Tibial nerve (tissue), 4 donors: ENCODE measurements around the gene TAF10. TPM values are rescaled to one million over a fixed set of nuclear protein-coding genes. Genes with fewer than 3 reads are reported as not detected.

Experiments used
- DNase-seq, 2 donors: peaks; one replicate each; pipeline ENCODE4 v3.0.0-alpha.2; 2019; ENCODE audit warnings: low spot score in 2 of 2
- H3K27ac ChIP-seq, 4 donors: fragments of 200-600 bp; sonication (generic) in 3 of 4; one replicate each; pipeline ENCODE4 v1.5.1; 2017 to 2019; ENCODE audit warnings: mild to moderate bottlenecking in 1 of 4
- H3K27me3 ChIP-seq, 2 donors: fragments of 200-600 bp; sonication (generic) in 1 of 2; one replicate each; pipeline versions ENCODE4 v1.5.1 to v1.6.0; 2017 to 2019
- H3K36me3 ChIP-seq, 3 donors: fragments of 200-600 bp; sonication (generic); one replicate each; pipeline ENCODE4 v1.5.1; 2018 to 2019
- H3K4me1 ChIP-seq, 4 donors: fragments of 200-600 bp; sonication (generic) in 3 of 4; one replicate each; pipeline ENCODE4 v1.5.1; 2017 to 2019
- H3K4me3 ChIP-seq, 4 donors: fragments of 200-600 bp; sonication (generic) in 3 of 4; one replicate each; pipeline ENCODE4 v1.5.1; 2017 to 2019; ENCODE audit warnings: mild to moderate bottlenecking in 1 of 4, moderate library complexity in 1 of 4
- H3K9me3 ChIP-seq, 4 donors: fragments of 200-600 bp; sonication (generic) in 3 of 4; one replicate each; pipeline ENCODE4 v1.5.1; 2017 to 2019
- CTCF ChIP-seq, 5 experiments: fragments of 200-600 bp in 3 of 5; fragments of 450-650 bp in 2 of 5; sonication (generic) in 3 of 5; IDR thresholded peaks; one replicate each; pipeline ENCODE4 v1.5.1; 2016 to 2019; ENCODE audit warnings: antibody characterized with exemption in 5 of 5, mild to moderate bottlenecking in 3 of 5, moderate library complexity in 2 of 5
- EP300 ChIP-seq, 2 donors: sonication (generic); formaldehyde crosslinking; IDR thresholded peaks; one replicate each; pipeline ENCODE4 v1.6.1; 2017; ENCODE audit warnings: antibody characterized with exemption in 2 of 2, mild to moderate bottlenecking in 1 of 2
- POLR2A ChIP-seq, 2 donors: fragments of 450-650 bp; IDR thresholded peaks; one replicate each; pipeline ENCODE4 v1.6.1; 2017; ENCODE audit warnings: antibody characterized with exemption in 2 of 2, mild to moderate bottlenecking in 2 of 2, moderate library complexity in 2 of 2
- WGBS, 2 donors: methylation state at CpG; one replicate each; pipeline ENCODE4 v1.1.5; 2018; 5-methylcytosine and 5-hydroxymethylcytosine counted together
- total RNA-seq, 4 donors: library from RNA; depleted of rRNA; stranded (reverse); fragments of >200 nt; gene quantifications; one replicate each; pipeline ENCODE4 v1.1.0, GENCODE V29; 2016

The TAF10 gene
- total RNA-seq, 4 donors from 2014 or later, result 148 to 235 (median 155) TPM

GRCh38 chr11:6608726-6609501 is 3.1 kb downstream of the TAF10 start:
- no peaks in the 10 kb centered on the region for H3K9me3 ChIP-seq
- DNase-seq, result no peak
- H3K27me3 ChIP-seq, result no peaks in the 10 kb centered on the region
- H3K36me3 ChIP-seq, result peaks cover 7 to 42% (median 22%) of the 10 kb centered on the region in 3 donors
- no peak overlapping the region for H3K4me3 ChIP-seq
- H3K4me1 ChIP-seq, result peaks cover 0 to 82% (median 43%) of the 10 kb centered on the region in 4 donors
- peak overlapping the region in 3 of 4 donors; percentile 18 to 99 (median 97) for H3K27ac ChIP-seq
- WGBS, 2 donors, result 74 to 78% methylated on average over 14 of the region's 14 CpGs
- TF ChIP-seq EP300 (IDR thresholded peaks at IDR 0.05) (no peak), CTCF (IDR thresholded peaks at IDR 0.05) (no peak), POLR2A (IDR thresholded peaks at IDR 0.05) (no peak)

GRCh38 chr11:6608011-6608410 is 4.0 kb downstream of the TAF10 start:
- no peak overlapping the region for H3K4me3 ChIP-seq
- peaks cover 0 to 76% (median 41%) of the 10 kb centered on the region in 4 donors for H3K4me1 ChIP-seq
- H3K36me3 ChIP-seq, result peaks cover 7 to 39% (median 22%) of the 10 kb centered on the region in 3 donors
- TF ChIP-seq CTCF (IDR thresholded peaks at IDR 0.05) (no peak), POLR2A (IDR thresholded peaks at IDR 0.05) (no peak), EP300 (IDR thresholded peaks at IDR 0.05) (no peak)
- H3K9me3 ChIP-seq, result no peaks in the 10 kb centered on the region
- DNase-seq, result no peak
- H3K27ac ChIP-seq, result peak overlapping the region in 3 of 4 donors; percentile 95 to 99 (median 97)
- H3K27me3 ChIP-seq, result no peaks in the 10 kb centered on the region
- WGBS, 2 donors, result 86 to 87% methylated on average over 9 of the region's 9 CpGs

- H3K9me3 ChIP-seq, result no peaks in the 10 kb centered on the region
- peaks cover 7 to 39% (median 22%) of the 10 kb centered on the region in 3 donors for H3K36me3 ChIP-seq
- no peak for DNase-seq
- H3K4me1 ChIP-seq, result peaks cover 0 to 77% (median 45%) of the 10 kb centered on the region in 4 donors
- peak overlapping the region; percentile 87 to 99 (median 96) for H3K27ac ChIP-seq
- no peaks in the 10 kb centered on the region for H3K27me3 ChIP-seq
- H3K4me3 ChIP-seq, result peak overlapping the region in 1 of 4 donors; percentile 71
- TF ChIP-seq POLR2A (IDR thresholded peaks at IDR 0.05) (no peak), EP300 (IDR thresholded peaks at IDR 0.05) (peak in 1 of 2 donors; percentile 78)
Measured at GRCh38 chr11:6607190-6607795, 4.7 kb downstream of the TAF10 start.

- H3K4me3 ChIP-seq, result peak overlapping the region in 3 of 4 donors; percentile 8 to 71 (median 20)
- H3K36me3 ChIP-seq, result peaks cover 7 to 39% (median 22%) of the 10 kb centered on the region in 3 donors
- TF ChIP-seq EP300 (IDR thresholded peaks at IDR 0.05) (peak in 1 of 2 donors; percentile 99), POLR2A (IDR thresholded peaks at IDR 0.05) (peak; percentile 64 to 93), CTCF (IDR thresholded peaks at IDR 0.05) (peak in 1 of 5 experiments; percentile 35)
- 4 to 7% methylated on average over 11 of the region's 11 CpGs for WGBS, 2 donors
- DNase-seq, result peak; percentile 91 to 92
- H3K27ac ChIP-seq, result peak overlapping the region; percentile 87 to 99 (median 96)
- H3K27me3 ChIP-seq, result no peaks in the 10 kb centered on the region
- no peaks in the 10 kb centered on the region for H3K9me3 ChIP-seq
- peaks cover 0 to 83% (median 52%) of the 10 kb centered on the region in 4 donors for H3K4me1 ChIP-seq
Measured at GRCh38 chr11:6606471-6607189, 5.4 kb downstream of the TAF10 start.

- peak in 1 of 2 donors; percentile 2 for DNase-seq
- Histone ChIP-seq H3K9me3 (no peaks in the 10 kb centered on the region), H3K36me3 (peaks cover 11 to 40% (median 27%) of the 10 kb centered on the region in 3 donors), H3K4me1 (peaks cover 0 to 83% (median 44%) of the 10 kb centered on the region in 4 donors), H3K27ac (peak overlapping the region; percentile 88 to 99 (median 96)), H3K27me3 (no peaks in the 10 kb centered on the region), H3K4me3 (peak overlapping the region; percentile 71 to 92 (median 88))
- WGBS, 2 donors, result 2 to 7% methylated on average over 3 of the region's 3 CpGs
- no peak for TF ChIP-seq POLR2A (IDR thresholded peaks at IDR 0.05)
- TF ChIP-seq EP300 (IDR thresholded peaks at IDR 0.05), result no peak
- TF ChIP-seq CTCF (IDR thresholded peaks at IDR 0.05), result no peak
Measured at GRCh38 chr11:6604790-6605189, 7.2 kb downstream of the TAF10 start.
